CD4-positive, alpha-beta T cell treated with Interleukin-15 for 1 hour (primary cell): ENCODE results near the gene SEMA3F.
A peak's percentile ranks its signal among the peaks of the same experiment; 100 is the strongest.
"Not testable (repeated sequence)": the region's sequence is repeated elsewhere in the genome, so short reads cannot be mapped to it uniquely, and the experiment has no call there.

Experiments
- DNase-seq: peaks from one replicate; pipeline ENCODE4 v3.0.0-alpha.2; 2020

Gene SEMA3F

DNA sequence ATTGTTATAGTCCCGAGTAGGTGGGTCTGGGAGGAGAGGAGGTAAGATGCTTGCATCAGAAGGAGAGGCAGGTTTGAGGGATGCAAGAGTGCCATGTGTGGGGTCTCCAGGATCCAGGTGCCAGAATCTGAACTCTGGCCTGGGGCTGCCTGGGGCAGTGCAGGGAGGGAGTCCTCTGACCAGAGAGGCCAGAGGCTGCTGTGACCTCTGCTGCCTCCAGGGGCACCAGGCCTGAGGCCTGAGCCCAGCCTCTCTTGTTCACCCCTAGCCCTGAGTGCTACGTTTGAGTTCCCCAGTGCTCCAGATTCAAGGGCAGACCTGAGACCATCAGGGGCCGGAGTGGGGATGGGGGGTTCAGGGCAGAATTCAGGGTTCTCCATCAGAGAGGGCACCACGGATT is 57.4 kb downstream of the SEMA3F start:
- no peak for DNase-seq

DNA sequence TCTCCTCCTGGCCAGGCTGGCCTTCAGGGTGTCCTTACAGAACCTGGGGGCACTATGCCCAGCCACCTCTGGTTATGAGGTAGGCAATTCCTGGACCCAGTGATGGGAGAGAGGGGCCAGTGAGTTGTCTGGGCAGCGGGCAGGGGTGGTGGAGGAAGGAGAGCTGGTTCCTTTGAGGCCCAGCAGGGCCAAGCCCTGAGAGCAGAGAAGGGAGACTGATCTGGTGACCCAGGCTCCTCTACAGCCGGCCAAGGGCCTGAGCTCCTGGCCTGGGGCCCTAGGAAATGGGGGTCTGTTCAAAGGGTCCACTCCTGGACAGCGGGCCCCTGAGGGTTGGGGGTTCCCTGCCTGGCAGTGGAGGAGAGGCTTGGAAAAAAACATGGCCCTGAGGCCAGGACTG is 57.8 kb downstream of the SEMA3F start:
- no peak for DNase-seq

DNA sequence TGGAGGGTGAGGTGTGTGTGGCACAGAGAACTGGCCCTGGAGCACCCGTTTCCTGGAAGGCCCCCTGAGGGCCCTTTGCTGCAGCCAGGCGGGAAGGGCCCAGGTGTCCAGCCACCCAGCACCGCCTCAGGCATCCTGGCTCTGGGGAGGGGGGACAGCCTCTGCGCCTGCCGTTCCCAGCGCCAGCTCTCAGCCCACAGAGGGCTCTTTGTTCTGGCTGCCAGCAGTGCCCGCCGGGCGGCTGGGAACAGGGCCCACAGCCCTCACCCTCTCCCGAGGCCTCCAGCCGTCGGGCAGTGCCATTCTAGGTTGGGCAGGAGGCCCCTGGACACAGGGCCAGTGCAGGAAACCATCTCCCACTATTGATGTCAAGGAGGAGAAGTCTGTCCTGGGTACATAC is 58.2 kb downstream of the SEMA3F start:
- no peak for DNase-seq

DNA sequence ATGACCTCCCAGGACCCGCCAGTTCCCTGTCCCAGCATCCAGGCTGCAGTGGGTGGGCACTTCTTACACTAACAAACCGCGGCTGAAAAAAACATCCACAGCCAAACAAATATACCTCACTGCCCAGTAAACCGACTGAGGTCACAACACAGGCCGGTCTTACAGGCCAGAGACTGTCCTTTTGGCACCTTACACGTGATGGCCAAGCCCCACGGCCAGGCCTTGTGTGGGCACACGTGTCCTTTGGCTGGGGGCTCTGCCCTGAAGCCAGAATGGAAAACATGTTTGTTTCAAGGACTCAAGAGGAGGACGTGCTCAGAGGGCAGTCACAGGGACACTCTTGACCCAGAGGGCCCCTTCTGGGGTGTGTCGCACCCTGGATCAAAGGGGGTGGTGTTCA is 59.7 kb downstream of the SEMA3F start:
- no peak for DNase-seq

DNA sequence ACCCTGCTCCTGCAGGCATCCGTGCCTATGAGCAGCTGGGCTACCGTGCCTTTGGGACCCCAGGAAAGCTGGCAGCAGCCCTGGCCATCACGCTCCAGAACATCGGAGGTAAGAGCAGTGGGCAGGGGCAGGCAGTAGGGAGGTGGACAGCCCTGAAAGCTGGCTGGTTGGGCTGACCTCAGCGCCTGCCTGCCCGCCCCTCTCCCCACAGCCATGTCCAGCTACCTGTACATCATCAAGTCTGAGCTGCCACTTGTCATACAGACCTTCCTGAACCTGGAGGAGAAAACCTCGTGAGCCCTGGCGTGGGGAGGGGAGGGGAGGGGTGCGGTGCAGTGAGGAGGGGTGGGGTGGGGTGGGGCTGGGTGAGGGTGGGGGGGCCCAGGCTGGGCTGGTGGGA is 60.4 kb downstream of the SEMA3F start:
- no peak for DNase-seq

GRCh38 chr3:50217681-50218080 is 62.6 kb downstream of the SEMA3F start:
- no peak for DNase-seq

- DNase-seq: no peak
These were observed 63.3 kb downstream of the SEMA3F start for GRCh38 chr3:50218448-50218847.

DNA sequence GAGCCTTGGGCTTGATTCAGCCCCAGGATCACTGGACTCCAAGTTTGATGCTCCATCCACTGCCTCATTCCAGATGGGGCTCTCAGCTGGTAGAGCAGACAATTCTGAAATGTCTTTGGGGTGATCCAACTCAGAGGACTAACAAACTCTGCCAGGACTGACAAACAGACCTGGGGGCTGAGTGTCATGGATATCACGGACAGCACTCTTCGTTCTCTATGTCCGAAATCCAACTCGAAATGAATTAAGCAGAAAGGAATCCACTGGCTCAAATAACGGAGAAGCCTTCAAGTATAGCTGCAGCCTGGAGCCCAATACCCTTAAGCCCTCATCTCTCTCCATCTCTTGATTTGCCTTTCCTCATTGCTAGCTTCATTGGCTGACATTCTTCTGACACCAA is 64.2 kb downstream of the SEMA3F start:
- DNase-seq: no peak

GRCh38 chr3:50220109-50220508 is 65.0 kb downstream of the SEMA3F start:
- DNase-seq: no peak

- no peak for DNase-seq
These were observed 65.9 kb downstream of the SEMA3F start for GRCh38 chr3:50221051-50221410.

- DNase-seq: no peak
These were observed 66.5 kb downstream of the SEMA3F start for GRCh38 chr3:50221411-50222168.

DNA sequence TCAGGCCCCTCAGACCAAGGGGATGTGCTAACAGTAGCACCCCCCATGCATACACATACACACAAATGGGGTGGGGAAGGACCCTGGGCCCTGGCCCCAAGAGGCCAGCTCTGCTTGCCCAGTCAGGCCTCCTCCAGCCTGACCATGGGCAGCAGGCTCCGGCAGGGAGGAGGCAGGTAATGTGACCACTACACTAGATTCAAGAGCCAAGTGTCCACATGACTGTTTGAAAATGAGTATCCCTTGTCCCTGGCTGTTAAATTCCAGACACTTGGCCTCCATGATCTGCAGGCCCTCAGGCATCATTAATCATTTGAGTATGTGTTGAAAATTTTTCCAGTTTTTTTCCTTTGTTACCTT is 67.0 kb downstream of the SEMA3F start:
- no peak for DNase-seq

- no peak for DNase-seq
These were observed 69.5 kb downstream of the SEMA3F start for GRCh38 chr3:50224639-50225038.

GRCh38 chr3:50226888-50227389 is 71.8 kb downstream of the SEMA3F start:
- peak; percentile 43 for DNase-seq

DNA sequence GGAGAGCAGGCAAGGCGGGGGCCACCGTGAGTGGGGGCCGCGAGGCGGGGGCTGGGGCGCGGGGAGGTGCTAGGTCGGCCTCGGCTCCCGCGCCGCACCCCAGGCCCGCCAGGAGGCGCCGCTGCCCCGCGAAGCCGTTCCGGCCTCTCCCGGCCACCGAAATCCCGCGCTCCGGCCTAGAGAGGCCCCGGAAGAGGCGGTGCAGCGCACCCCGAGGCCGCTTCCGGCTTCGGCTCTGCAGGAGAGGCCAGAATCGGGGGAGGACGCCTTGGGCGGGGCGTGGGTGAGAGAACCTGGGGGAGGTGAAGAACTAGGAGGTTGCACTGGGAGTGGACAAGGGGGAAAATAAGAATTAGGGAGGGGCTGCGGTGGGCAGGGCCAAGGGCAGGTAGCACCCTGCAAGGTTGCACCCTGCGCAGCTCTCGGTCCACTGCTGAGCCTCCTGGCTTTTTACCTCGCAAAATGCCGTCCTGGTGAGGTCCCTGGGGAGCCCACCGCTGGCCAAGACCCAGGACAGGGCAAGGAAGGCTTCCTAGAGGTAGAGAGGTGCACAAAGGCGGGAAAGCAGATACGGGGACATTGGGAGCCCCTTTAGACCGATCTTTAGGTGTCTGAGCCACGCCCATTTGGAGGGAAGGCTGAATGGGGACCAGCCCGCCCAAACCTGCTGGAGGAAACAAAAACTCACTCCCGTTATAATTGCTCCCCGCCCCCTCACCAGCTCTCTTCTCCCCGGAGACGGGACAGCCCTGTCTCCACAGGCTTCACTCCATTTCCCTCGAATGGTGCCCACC is 72.5 kb downstream of the SEMA3F start:
- peak; percentile 92 for DNase-seq

GRCh38 chr3:50228184-50228763 is 73.2 kb downstream of the SEMA3F start:
- not testable (repeated sequence) for DNase-seq

- no peak for DNase-seq
These were observed 74.4 kb downstream of the SEMA3F start for GRCh38 chr3:50229490-50229889.

DNA sequence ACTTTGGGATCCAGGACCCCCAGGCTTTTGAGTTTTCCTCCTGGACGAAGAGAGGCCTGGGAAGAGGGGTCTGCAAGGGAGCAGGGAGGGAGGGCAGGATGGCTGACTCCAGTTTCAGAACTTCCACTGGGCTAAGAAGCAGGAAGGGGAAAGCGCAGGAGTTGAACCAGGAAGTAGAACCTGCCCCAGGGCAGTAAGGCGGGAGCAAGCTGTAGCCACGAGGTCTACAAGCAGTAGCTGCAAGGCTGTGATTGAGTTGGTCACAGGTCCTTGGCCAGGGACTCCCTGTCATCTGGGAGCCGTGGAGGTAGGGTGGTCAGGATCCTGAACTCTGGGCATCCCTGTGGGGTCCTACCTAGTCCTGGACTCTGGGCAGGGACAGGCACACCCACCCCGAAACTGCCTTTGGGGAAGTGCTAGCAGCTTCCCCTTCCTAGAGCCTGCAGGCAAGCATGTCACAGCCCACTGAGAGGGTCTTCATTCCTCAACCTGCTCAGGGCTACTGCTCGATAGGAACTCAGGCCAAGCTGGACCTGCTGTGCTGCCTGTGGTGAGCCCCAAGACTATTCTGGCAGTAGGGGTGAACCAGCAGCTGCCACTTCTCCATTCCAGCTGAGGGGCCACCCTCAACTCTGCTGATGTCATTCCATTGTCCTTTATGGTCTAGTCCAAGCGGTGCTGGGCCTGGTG is 75.1 kb downstream of the SEMA3F start:
- no peak for DNase-seq

GRCh38 chr3:50230794-50231125 is 75.6 kb downstream of the SEMA3F start:
- DNase-seq: no peak

DNA sequence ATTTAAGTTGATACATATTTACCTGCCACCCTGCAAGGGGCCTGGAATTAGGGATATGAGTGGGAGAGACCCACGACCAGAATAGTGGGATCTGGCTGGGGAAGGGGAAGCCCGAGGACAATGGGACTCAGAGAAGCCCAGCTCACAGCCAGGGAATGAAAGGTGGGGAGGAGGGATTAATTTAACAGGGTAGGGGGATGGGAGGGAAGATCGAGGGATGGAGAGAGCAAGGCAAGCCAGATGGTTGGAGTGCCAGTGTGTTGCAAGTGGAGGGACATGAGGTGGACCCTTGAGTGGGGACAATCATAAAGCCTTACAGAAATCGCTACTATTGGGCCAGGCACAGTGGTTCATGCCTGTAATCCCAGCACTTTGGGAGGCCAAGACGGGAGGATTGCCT is 76.5 kb downstream of the SEMA3F start:
- DNase-seq: no peak

DNA sequence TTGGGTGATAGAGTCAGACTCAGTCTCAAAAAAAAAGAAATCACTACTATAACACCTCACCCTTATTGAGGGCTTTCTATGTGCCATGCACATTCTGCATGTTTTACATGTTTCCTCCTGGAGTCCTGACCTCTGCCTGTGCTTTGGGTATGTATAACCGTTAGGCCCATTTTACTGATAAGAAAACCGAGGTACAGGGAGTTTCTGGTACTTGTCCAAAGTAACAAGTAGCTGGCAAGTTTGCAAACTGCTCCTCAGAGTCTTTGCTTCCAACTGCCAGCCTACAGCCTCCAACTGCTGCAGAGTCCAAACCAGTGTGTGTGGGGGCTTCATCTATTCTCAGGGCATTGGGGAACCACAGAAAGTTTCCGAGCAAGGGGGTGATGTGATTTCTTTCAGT is 77.2 kb downstream of the SEMA3F start:
- DNase-seq: no peak

DNA sequence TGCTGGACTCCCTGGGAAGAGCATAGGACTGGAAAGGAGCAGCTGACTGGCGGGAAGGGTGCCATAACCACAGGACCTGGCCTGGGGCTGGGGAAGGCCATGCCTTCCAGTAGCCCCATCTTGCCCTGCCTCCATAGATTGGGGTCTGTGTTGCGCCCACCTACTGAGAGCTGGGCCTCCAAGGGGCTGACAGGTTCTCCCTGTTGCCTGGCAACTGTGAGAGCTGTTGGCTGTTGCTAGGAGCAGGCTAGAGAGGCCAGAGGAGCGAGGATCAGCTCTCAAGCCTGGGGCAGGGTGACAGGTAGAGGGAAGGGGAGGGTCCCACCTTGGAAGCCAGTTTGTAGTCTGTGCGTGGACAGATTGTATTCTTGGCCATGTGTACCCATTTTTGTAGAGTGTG is 78.1 kb downstream of the SEMA3F start:
- DNase-seq: no peak

GRCh38 chr3:50235716-50236483 is 80.8 kb downstream of the SEMA3F start, which contains the start of gene GNAI2:
Gene GNAI2 (plus strand): TSS chr3:50236204. CDS start chr3:50236336, 132 bp downstream.
- peak; percentile 99 for DNase-seq
